Renal cortex interstitium (tissue), 15 donors: ENCODE measurements around the gene CCDC50. TPM values are rescaled to one million over a fixed set of nuclear protein-coding genes. Genes with fewer than 3 reads are reported as not detected.

Experiments used
- DNase-seq, 11 donors: peaks; one replicate each; pipeline ENCODE4 v3.0.0-alpha.2; 2013; ENCODE audit warnings: low read depth in 9 of 11, low spot score in 4 of 11; ENCODE audit errors: extremely low read depth in 1 of 11
- long read RNA-seq, 16 experiments: transcript quantifications; one replicate each; lab custom pipeline, GENCODE V29; 2026
- polyA plus RNA-seq, 3 donors: library from polyadenylated mRNA; unstranded; fragments of 120-200 nt; gene quantifications; one replicate each; pipeline ENCODE4 v1.2.1, GENCODE V29; 2013; ENCODE audit not compliant: insufficient read length in 3 of 3

CCDC50 gene, protein sequence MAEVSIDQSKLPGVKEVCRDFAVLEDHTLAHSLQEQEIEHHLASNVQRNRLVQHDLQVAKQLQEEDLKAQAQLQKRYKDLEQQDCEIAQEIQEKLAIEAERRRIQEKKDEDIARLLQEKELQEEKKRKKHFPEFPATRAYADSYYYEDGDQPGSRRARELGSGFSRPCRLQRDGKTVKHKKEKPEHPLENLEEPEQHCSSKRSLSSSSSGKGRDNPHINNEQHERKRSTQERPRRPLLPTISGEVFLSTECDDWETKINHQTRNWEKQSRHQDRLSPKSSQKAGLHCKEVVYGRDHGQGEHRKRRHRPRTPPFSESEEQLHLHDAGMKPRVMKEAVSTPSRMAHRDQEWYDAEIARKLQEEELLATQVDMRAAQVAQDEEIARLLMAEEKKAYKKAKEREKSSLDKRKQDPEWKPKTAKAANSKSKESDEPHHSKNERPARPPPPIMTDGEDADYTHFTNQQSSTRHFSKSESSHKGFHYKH
- 10 to 100 TPM; 61.5 to 81.9 (median 66.4) TPM for polyA plus RNA-seq
- long read RNA-seq, donor 1, transcript CCDC50-202 (11 exons, 1,926 nt): major isoform, 8 of 14 reads
- long read RNA-seq, donor 1, partial matches to known transcripts: 6 of 14 reads
- long read RNA-seq, donor 1, other reads (novel, unspliced or antisense): 0 of 14 reads
- long read RNA-seq, donor 2, transcript CCDC50-202 (11 exons, 1,926 nt): major isoform, 14 of 35 reads
- long read RNA-seq, donor 2, partial matches to known transcripts: 21 of 35 reads
- long read RNA-seq, donor 2, other reads (novel, unspliced or antisense): 0 of 35 reads
- long read RNA-seq, donor 3, full-length matches to known transcripts: 30 of 94 reads
- long read RNA-seq, donor 3, partial matches to known transcripts: 64 of 94 reads
- long read RNA-seq, donor 3, other reads (novel, unspliced or antisense): 0 of 94 reads
- long read RNA-seq, donor 4, full-length matches to known transcripts: 19 of 53 reads
- long read RNA-seq, donor 4, partial matches to known transcripts: 34 of 53 reads
- long read RNA-seq, donor 4, other reads (novel, unspliced or antisense): 0 of 53 reads
- long read RNA-seq, donor 5: 0 reads
- long read RNA-seq, donor 6, full-length matches to known transcripts: 14 of 39 reads
- long read RNA-seq, donor 6, partial matches to known transcripts: 25 of 39 reads
- long read RNA-seq, donor 6, other reads (novel, unspliced or antisense): 0 of 39 reads
- long read RNA-seq, donor 7, full-length matches to known transcripts: 12 of 69 reads
- long read RNA-seq, donor 7, partial matches to known transcripts: 57 of 69 reads
- long read RNA-seq, donor 7, other reads (novel, unspliced or antisense): 0 of 69 reads
- long read RNA-seq, donor 8: 0 reads
- long read RNA-seq, donor 9, transcript CCDC50-202 (11 exons, 1,926 nt): major isoform, 10 of 46 reads
- long read RNA-seq, donor 9, partial matches to known transcripts: 36 of 46 reads
- long read RNA-seq, donor 9, other reads (novel, unspliced or antisense): 0 of 46 reads
- long read RNA-seq, donor 10, full-length matches to known transcripts: 15 of 51 reads
- long read RNA-seq, donor 10, partial matches to known transcripts: 36 of 51 reads
- long read RNA-seq, donor 10, other reads (novel, unspliced or antisense): 0 of 51 reads
- long read RNA-seq, donor 11, full-length matches to known transcripts: 24 of 58 reads
- long read RNA-seq, donor 11, partial matches to known transcripts: 34 of 58 reads
- long read RNA-seq, donor 11, other reads (novel, unspliced or antisense): 0 of 58 reads
- long read RNA-seq, donor 12, partial matches to known transcripts: 17 of 19 reads
- long read RNA-seq, donor 12, other reads (novel, unspliced or antisense): 0 of 19 reads
- long read RNA-seq, donor 13: 0 reads
- long read RNA-seq, donor 14, full-length matches to known transcripts: 18 of 50 reads
- long read RNA-seq, donor 14, partial matches to known transcripts: 32 of 50 reads
- long read RNA-seq, donor 14, other reads (novel, unspliced or antisense): 0 of 50 reads
- long read RNA-seq, donor 15, transcript CCDC50-202 (11 exons, 1,926 nt): major isoform, 6 of 6 reads
- long read RNA-seq, donor 15, partial matches to known transcripts: 0 of 6 reads
- long read RNA-seq, donor 15, other reads (novel, unspliced or antisense): 0 of 6 reads
- long read RNA-seq, donor 16, full-length matches to known transcripts: 41 of 224 reads
- long read RNA-seq, donor 16, partial matches to known transcripts: 183 of 224 reads
- long read RNA-seq, donor 16, other reads (novel, unspliced or antisense): 0 of 224 reads

GRCh38 chr3:191328962-191329653 lies at the start of gene CCDC50:
Gene CCDC50 (plus strand): TSS chr3:191329394. CDS start chr3:191329675, 281 bp downstream.
- DNase-seq: peak in 10 of 11 donors; percentile 50 to 75 (median 68)

DNA sequence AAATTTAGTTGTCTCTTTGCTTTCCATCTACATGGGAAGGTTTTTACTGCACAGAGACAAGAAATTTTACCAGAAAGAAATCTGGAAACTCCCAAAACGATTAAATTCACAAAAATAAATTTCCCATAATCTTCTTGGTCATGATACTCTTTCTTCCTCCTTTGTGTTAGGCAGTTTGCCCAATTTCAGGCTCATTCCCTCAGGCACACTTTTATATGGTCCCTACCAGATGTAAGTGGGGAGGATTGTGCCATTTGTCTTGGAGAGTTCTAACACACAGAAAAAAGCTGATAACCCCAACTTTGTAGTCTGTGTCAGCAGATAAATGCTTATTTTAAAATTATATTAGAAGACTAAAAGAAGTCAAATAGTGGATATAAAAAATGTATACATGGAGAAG lies 49.1 kb upstream of the CCDC50 start:
- DNase-seq: no peak

- no peak for DNase-seq
Measured at GRCh38 chr3:191280882-191281281, 48.3 kb upstream of the CCDC50 start.

DNA sequence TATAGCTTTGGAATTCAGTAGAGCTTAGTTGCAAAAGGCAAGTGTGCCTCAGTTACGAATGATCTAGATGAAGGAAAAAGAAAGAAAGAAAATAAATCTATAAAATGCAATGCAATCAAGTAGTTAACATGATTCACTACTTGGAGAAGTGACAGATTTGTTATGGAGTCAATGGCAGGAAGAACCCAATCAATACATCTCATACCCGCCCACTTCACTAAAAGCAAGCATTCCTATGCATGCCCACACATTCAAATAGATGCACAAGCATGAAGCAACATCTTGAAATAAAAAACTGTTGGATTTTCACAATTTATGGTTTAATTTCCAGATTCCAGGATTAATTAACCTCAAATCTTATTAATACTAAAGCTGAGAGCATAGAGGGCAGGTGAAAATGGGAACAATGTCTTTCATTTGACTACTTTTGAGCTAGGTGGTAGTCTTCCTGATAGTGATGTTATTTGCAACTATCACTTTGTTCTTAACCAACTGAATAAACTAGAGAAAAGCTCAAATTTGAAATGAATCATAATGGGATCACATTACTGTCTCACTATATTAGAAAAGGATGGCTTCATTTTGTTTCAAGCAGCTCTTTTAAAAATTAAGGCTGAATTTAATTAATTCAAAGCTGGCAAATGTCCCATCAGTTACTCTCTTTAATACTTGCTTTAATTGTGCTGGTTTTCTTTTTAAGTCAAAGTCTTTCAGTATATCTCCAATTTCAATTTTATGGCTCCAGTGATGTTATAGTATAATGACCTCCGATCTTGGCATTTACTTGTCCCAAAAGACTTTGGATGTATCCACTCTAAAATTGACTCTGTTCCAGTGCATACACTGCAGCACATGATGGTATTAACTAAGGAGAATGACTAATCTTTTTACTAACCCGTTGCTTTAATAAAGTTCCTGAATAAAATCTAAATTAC lies 46.7 kb upstream of the CCDC50 start:
- DNase-seq: no peak

GRCh38 chr3:191283400-191283799 lies 45.8 kb upstream of the CCDC50 start:
- no peak for DNase-seq

- DNase-seq: no peak
Measured at GRCh38 chr3:191290311-191291025, 38.7 kb upstream of the CCDC50 start.

DNA sequence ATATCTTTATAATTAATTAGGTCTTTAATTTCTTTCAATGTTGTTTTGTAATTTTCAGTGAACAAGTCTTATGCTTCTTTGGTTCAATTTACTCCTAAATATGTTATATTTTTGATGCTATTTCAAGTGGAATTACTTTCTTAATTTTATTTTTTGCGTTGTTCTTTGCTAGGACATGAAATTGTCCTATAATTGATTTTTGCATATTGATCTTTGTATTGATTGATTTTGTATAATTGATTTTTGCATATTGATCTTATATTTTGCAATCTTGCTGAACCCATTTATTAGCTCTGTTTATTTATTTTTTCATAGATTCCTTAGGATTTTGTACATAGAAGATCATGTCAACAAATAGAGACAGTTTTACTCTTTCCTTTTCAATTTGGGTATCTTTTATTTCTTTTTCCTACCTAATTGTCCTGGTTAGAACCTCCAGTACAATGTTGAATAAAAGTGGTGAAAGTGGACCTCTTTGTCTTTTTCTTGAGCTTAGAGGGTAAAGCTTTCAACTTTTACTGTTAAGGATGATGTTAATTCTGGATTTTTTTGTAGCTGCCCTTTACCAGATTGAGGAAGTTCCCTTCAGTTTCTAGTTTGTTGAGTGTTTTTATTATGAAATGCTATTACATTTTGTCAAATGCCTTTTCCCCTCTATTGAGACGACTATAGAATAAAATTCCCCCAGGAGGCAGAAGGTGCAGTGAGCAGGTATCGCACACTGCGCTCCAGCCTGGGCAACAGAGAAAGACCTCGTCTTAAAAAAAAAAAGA lies 36.8 kb upstream of the CCDC50 start:
- DNase-seq: no peak

GRCh38 chr3:191294291-191294690 lies 34.9 kb upstream of the CCDC50 start:
- no peak for DNase-seq

GRCh38 chr3:191296041-191296541 lies 33.1 kb upstream of the CCDC50 start:
- DNase-seq: no peak

- DNase-seq: no peak
Measured at GRCh38 chr3:191298846-191299245, 30.3 kb upstream of the CCDC50 start.

- no peak for DNase-seq
Measured at GRCh38 chr3:191300422-191300821, 28.8 kb upstream of the CCDC50 start.

GRCh38 chr3:191301017-191301416 lies 28.2 kb upstream of the CCDC50 start:
- no peak for DNase-seq

- no peak for DNase-seq
Measured at GRCh38 chr3:191301782-191302411, 27.3 kb upstream of the CCDC50 start.

GRCh38 chr3:191302451-191302850 lies 26.7 kb upstream of the CCDC50 start:
- DNase-seq: no peak
